PC-3 (cell line): ENCODE results near the gene DUSP28. TPM values are rescaled to one million over a fixed set of nuclear protein-coding genes. Genes with fewer than 3 reads are reported as not detected.
A peak's percentile ranks its signal among the peaks of the same experiment; 100 is the strongest.

ENCODE experiments used
- ATAC-seq: fragments of 200-7000 bp; cut with Tn5 transposase; 2 replicates; pipeline ENCODE4 v1.9.1; 2020; ENCODE audit warnings: mild to moderate bottlenecking, moderate library complexity
- Bru-seq: library from RNA; stranded (reverse); fragments of 400-500 nt; gene quantifications from one replicate; lab custom pipeline; 2021; lab: Mats Ljungman, UMichigan
- BruChase-seq, 2 experiments: library from RNA; stranded (reverse); fragments of 400-500 nt; gene quantifications; one replicate each; lab custom pipeline; 2021; lab: Mats Ljungman, UMichigan
- BruUV-seq: library from RNA; stranded (reverse); fragments of 400-500 nt; replicated peaks from 2 replicates; lab custom pipeline; 2021; lab: Mats Ljungman, UMichigan
- CTCF ChIA-PET: fragments of 300-600 bp; sonication (Branson Sonifier 250); formaldehyde crosslinking; loops from one replicate; lab custom pipeline; 2022; ENCODE audit warnings: antibody characterized with exemption; lab: Charles Lee
- POLR2A ChIA-PET: fragments of 300-600 bp; sonication (Branson Sonifier 250); formaldehyde crosslinking; loops from one replicate; lab custom pipeline; 2022; ENCODE audit warnings: antibody characterized with exemption; ENCODE audit not compliant: unreplicated experiment; lab: Charles Lee
- DNase-seq: peaks from one replicate; pipeline ENCODE4 v3.0.0-alpha.2; 2015
- H2AFZ ChIP-seq: fragments of 300-600 bp; sonication (generic); 2 replicates; pipeline ENCODE4 v1.6.0; 2016; ENCODE audit warnings: antibody characterized with exemption, low read length
- H3F3A ChIP-seq: fragments of 300-600 bp; sonication (generic); one replicate; pipeline ENCODE4 v1.6.0; 2017; ENCODE audit warnings: antibody characterized with exemption, low read length, control low read depth, mild to moderate bottlenecking; ENCODE audit not compliant: unreplicated experiment
- H3K27ac ChIP-seq: fragments of 300-600 bp; sonication (generic); 2 replicates; pipeline ENCODE4 v1.5.1; 2016; ENCODE audit warnings: mild to moderate bottlenecking, low read length
- H3K27me3 ChIP-seq: fragments of 300-600 bp; sonication (generic); 2 replicates; pipeline ENCODE4 v1.6.1; 2016; ENCODE audit warnings: low read length, mixed read lengths
- H3K36me3 ChIP-seq: fragments of 300-600 bp; sonication (generic); 2 replicates; pipeline ENCODE4 v1.6.1; 2016; ENCODE audit warnings: low read depth, mixed run types, low read length, mixed read lengths
- H3K4me1 ChIP-seq: fragments of 300-600 bp; sonication (generic); 2 replicates; pipeline ENCODE4 v1.5.1; 2016; ENCODE audit warnings: low read length; ENCODE audit not compliant: insufficient read depth
- H3K4me2 ChIP-seq: fragments of 300-600 bp; sonication (generic); 2 replicates; pipeline ENCODE4 v1.6.0; 2016; ENCODE audit warnings: low read length
- H3K4me3 ChIP-seq: fragments of 300-600 bp; sonication (generic); 2 replicates; pipeline ENCODE4 v1.5.1; 2016; ENCODE audit warnings: mild to moderate bottlenecking, low read length, mixed read lengths
- H3K79me2 ChIP-seq: fragments of 300-600 bp; sonication (generic); 2 replicates; pipeline ENCODE4 v1.6.1; 2017; ENCODE audit warnings: low read length, mixed read lengths
- H3K9ac ChIP-seq: fragments of 300-600 bp; sonication (generic); 2 replicates; pipeline ENCODE4 v1.6.0; 2016; ENCODE audit warnings: mild to moderate bottlenecking, low read length
- H3K9me2 ChIP-seq: fragments of 300-600 bp; sonication (generic); replicated peaks from 2 replicates; pipeline ENCODE4 v1.6.1; 2016; ENCODE audit warnings: mixed run types, low read length, mixed read lengths
- H3K9me3 ChIP-seq: fragments of 300-600 bp; sonication (generic); 2 replicates; pipeline ENCODE4 v1.6.1; 2016; ENCODE audit warnings: low read length, mixed read lengths
- H4K20me1 ChIP-seq: fragments of 300-600 bp; sonication (generic); 2 replicates; pipeline ENCODE4 v1.6.1; 2016; ENCODE audit warnings: low read length, mixed read lengths
- CTCF ChIP-seq: fragments of 300-600 bp; sonication (generic); conservative IDR thresholded peaks from 2 replicates; pipeline ENCODE4 v1.5.1; 2017; ENCODE audit warnings: antibody characterized with exemption, low read depth, mild to moderate bottlenecking, low read length
- EZH2 ChIP-seq: fragments of 300-600 bp; sonication (generic); IDR thresholded peaks from one replicate; pipeline ENCODE4 v1.6.1; 2017; ENCODE audit warnings: antibody characterized with exemption, mild to moderate bottlenecking, low read length; ENCODE audit not compliant: unreplicated experiment
- EZH2phosphoT487 ChIP-seq: fragments of 300-600 bp; sonication (generic); IDR thresholded peaks from 2 replicates; pipeline ENCODE4 v1.6.1; 2018; ENCODE audit warnings: mild to moderate bottlenecking, antibody characterized with exemption, low read length, borderline replicate concordance
- intact Hi-C: fragments of 100-400 bp; cut with micrococcal nuclease; formaldehyde crosslinking; loops from 2 replicates; pipeline ENCODE4 v1.9.0; 2023
- long read RNA-seq: library from polyadenylated mRNA; unstranded; transcript quantifications from one replicate; pipeline ENCODE4 v2.0.0, GENCODE V29; 2021; ENCODE audit not compliant: unreplicated experiment
- total RNA-seq: library from RNA; depleted of rRNA; stranded (reverse); fragments of >200 nt; gene quantifications from 2 replicates; pipeline ENCODE4 v1.2.3, GENCODE V29; 2014; rRNA removed

The DUSP28 gene
- total RNA-seq = 8.3 and 11.9 TPM in 2 replicates
- percentile 75 among the genes with signal in this experiment for Bru-seq, nascent RNA
- BruChase-seq, experiment 1, labeled RNA remaining after a 6-hour chase = percentile 66 among the genes with signal in this experiment
- percentile 67 among the genes with signal in this experiment for BruChase-seq, experiment 2, labeled RNA remaining after a 2-hour chase
- long read RNA-seq, transcript DUSP28-202 (2 exons, 3,461 nt) = major isoform, 8 of 13 reads
- long read RNA-seq, partial matches to known transcripts = 2 of 13 reads
- long read RNA-seq, other reads (novel, unspliced or antisense) = 3 of 13 reads

- Histone ChIP-seq H3K79me2 (peaks cover 51% of the 10 kb centered on the region), H3K4me3 (peak within 1 kb of the TSS; percentile 77), H3K36me3 (no peaks in the 10 kb centered on the region; the same call in 1 of the 2 replicates), H2AFZ (peak within 1 kb of the TSS; percentile 71; the same call in 1 of the 2 replicates), H3K9me2 (no peaks in the 10 kb centered on the region), H3K9me3 (no peaks in the 10 kb centered on the region), H3K4me1 (peaks cover 36% of the 10 kb centered on the region), H3F3A (peaks cover 4% of the 10 kb centered on the region), H3K4me2 (peak within 1 kb of the TSS; percentile 82), H3K27me3 (no peaks in the 10 kb centered on the region), H4K20me1 (no peaks in the 10 kb centered on the region; the same call in 1 of the 2 replicates), H3K27ac (peak within 1 kb of the TSS; percentile 91), H3K9ac (peak within 1 kb of the TSS; percentile 96)
- CTCF ChIA-PET = no interaction called here
- BruUV-seq = no TSS peak
- ATAC-seq = peak; percentile 67
- peak; percentile 88 for DNase-seq
- intact Hi-C loops = loop anchor here (2.0 kb wide), 1 partner anchor 45 kb away; no protein-coding TSS in a partner anchor
- POLR2A ChIA-PET = interaction anchor here (1.6 kb wide), 1 partner anchor 26 kb away, joined by 9 read pairs; the partner anchor contains the start of gene CAPN10
- TF ChIP-seq EZH2phosphoT487 = no peak
- TF ChIP-seq EZH2 = no peak
- no peak for TF ChIP-seq CTCF
Observed at GRCh38 chr2:240560084-240560479, at the start of gene DUSP28. TSS of gene DUSP28 (plus strand) at chr2:240560357. CDS start at chr2:240560685, 328 bp downstream.

- no peak overlapping the region for H3K4me3 ChIP-seq
- POLR2A ChIA-PET = no interaction called here
- H3K9me3 ChIP-seq = no peaks in the 10 kb centered on the region
- no peak overlapping the region for H3K9ac ChIP-seq
- no peaks in the 10 kb centered on the region for H3K27me3 ChIP-seq
- no TSS peak for BruUV-seq
- no peaks in the 10 kb centered on the region for H3K36me3 ChIP-seq
- no peaks in the 10 kb centered on the region for H3K4me1 ChIP-seq
- H3K9me2 ChIP-seq = no peaks in the 10 kb centered on the region
- no peaks in the 10 kb centered on the region for H4K20me1 ChIP-seq
- H3K4me2 ChIP-seq = no peak overlapping the region
- CTCF ChIA-PET = no interaction called here
- ATAC-seq (no peak), DNase-seq (no peak)
- no peak for TF ChIP-seq EZH2
- no peak for TF ChIP-seq EZH2phosphoT487
- no peak overlapping the region for H3K27ac ChIP-seq
- no peaks in the 10 kb centered on the region for H3F3A ChIP-seq
- H3K79me2 ChIP-seq = no peaks in the 10 kb centered on the region
- H2AFZ ChIP-seq = no peak overlapping the region
- intact Hi-C loops = no loop called here
Observed at GRCh38 chr2:240510513-240511210, 49.5 kb upstream of the DUSP28 start.

GRCh38 chr2:240511351-240512108 lies 48.6 kb upstream of the DUSP28 start:
- ATAC-seq = no peak

More at GRCh38 chr2:240511351-240512108, 48.6 kb upstream of the DUSP28 start:
- Histone ChIP-seq H3K36me3 (no peaks in the 10 kb centered on the region), H3K9me2 (no peaks in the 10 kb centered on the region), H3K27me3 (no peaks in the 10 kb centered on the region), H3F3A (no peaks in the 10 kb centered on the region), H3K9ac (no peak overlapping the region), H4K20me1 (no peaks in the 10 kb centered on the region), H3K4me3 (no peak overlapping the region), H3K4me1 (no peaks in the 10 kb centered on the region), H3K4me2 (no peak overlapping the region), H3K9me3 (no peaks in the 10 kb centered on the region), H3K27ac (no peak overlapping the region), H3K79me2 (no peaks in the 10 kb centered on the region), H2AFZ (no peak overlapping the region)
- BruUV-seq = no TSS peak
- TF ChIP-seq EZH2 (no peak), CTCF (no peak), EZH2phosphoT487 (no peak)
- ChIA-PET POLR2A (no interaction called here), CTCF (no interaction called here)
- DNase-seq = no peak
- intact Hi-C loops = no loop called here
